ENCODE results near the gene GPR50. TPM values are rescaled to one million over a fixed set of nuclear protein-coding genes. Genes with fewer than 3 reads are reported as not detected.

Gene GPR50
- total RNA-seq, 1 experiment from 2014 or later, result not detected

DNA sequence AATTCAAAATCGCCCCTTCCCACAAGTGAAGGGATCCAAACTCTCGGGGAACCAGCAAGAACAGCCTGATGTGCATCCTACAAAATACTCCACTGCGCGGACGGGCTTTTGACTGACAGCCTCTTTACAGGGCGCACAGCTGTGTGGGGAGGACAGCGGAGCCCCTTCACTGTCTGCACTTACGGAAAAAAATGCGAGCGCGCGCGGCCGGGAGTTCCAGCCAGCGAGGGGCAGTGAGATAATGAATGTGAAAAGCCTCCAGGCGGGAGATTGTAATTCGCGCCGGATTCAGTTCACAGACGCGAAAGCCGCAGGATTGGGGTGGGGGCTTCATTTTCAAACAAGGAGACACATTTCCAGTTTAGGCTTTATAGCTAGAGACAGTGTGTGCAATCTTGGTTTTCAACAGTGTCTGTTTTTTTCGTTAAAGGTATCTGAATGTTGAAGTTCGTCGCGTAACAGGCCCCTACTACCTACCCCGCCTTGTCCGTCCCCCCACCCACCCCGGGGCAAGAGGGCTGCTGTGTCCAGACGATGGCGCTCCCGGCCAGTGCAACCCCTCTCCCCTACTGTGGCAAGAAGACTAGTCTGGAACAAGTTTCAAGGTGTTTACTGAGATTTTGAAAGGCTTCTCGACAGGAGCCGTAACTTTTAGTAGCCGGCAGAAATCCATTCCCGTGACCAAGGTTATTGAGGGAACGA, 1.7 kb upstream of the GPR50 start:
- Histone ChIP-seq H3K36me3 (ENCODE audit: control insufficient read depth, insufficient read depth, low read length) (no peaks in the 10 kb centered on the region), H3K27me3 (replicated peaks; ENCODE audit: control insufficient read depth, insufficient read depth, low read length) (no peaks in the 10 kb centered on the region), H3K4me1 (no peaks in the 10 kb centered on the region), H3K4me3 (ENCODE audit: low read depth, low read length) (no peak overlapping the region), H3K9me3 (no peaks in the 10 kb centered on the region)
- Mint-ChIP-seq H3K27me3 (ENCODE audit: insufficient read depth, unreplicated experiment) (no peaks in the 10 kb centered on the region), H3K4me1 (ENCODE audit: low read depth, unreplicated experiment) (no peaks in the 10 kb centered on the region), H3K36me3 (ENCODE audit: insufficient read depth, unreplicated experiment) (peaks cover 6% of the 10 kb centered on the region), H3K27ac (ENCODE audit: unreplicated experiment) (no peak overlapping the region), H3K9me3 (ENCODE audit: unreplicated experiment) (no peaks in the 10 kb centered on the region), H3K4me3 (ENCODE audit: unreplicated experiment) (no peak overlapping the region)
- ChIA-PET CTCF (no interaction called here), POLR2A (no interaction called here)
- TF ChIP-seq, protein P1, sequence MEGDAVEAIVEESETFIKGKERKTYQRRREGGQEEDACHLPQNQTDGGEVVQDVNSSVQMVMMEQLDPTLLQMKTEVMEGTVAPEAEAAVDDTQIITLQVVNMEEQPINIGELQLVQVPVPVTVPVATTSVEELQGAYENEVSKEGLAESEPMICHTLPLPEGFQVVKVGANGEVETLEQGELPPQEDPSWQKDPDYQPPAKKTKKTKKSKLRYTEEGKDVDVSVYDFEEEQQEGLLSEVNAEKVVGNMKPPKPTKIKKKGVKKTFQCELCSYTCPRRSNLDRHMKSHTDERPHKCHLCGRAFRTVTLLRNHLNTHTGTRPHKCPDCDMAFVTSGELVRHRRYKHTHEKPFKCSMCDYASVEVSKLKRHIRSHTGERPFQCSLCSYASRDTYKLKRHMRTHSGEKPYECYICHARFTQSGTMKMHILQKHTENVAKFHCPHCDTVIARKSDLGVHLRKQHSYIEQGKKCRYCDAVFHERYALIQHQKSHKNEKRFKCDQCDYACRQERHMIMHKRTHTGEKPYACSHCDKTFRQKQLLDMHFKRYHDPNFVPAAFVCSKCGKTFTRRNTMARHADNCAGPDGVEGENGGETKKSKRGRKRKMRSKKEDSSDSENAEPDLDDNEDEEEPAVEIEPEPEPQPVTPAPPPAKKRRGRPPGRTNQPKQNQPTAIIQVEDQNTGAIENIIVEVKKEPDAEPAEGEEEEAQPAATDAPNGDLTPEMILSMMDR (IDR thresholded peaks at IDR 0.05; ENCODE audit: insufficient read depth in 1 of 2, low read depth in 1 of 2, low read length in 1 of 2, severe bottlenecking in 1 of 2, unreplicated experiment in 1 of 2), result no peak
- intact Hi-C loops (cut with micrococcal nuclease; ENCODE audit: unreplicated experiment), result no loop called here
- no TSS peak for BruUV-seq (replicated peaks)
- DNase-seq, result no peak

GRCh38 chrX:151175283-151176062, 911 bp upstream of the GPR50 start:
- no peaks in the 10 kb centered on the region for H3K27me3 ChIP-seq (replicated peaks; ENCODE audit: control insufficient read depth, insufficient read depth, low read length)
- no peaks in the 10 kb centered on the region for H3K4me1 ChIP-seq
- no peak for DNase-seq
- CTCF ChIA-PET, result no interaction called here
- Mint-ChIP-seq H3K36me3 (ENCODE audit: insufficient read depth, unreplicated experiment) (peaks cover 6% of the 10 kb centered on the region), H3K4me1 (ENCODE audit: low read depth, unreplicated experiment) (no peaks in the 10 kb centered on the region), H3K27ac (ENCODE audit: unreplicated experiment) (no peak overlapping the region), H3K9me3 (ENCODE audit: unreplicated experiment) (no peaks in the 10 kb centered on the region), H3K27me3 (ENCODE audit: insufficient read depth, unreplicated experiment) (peaks cover 4% of the 10 kb centered on the region), H3K4me3 (ENCODE audit: unreplicated experiment) (no peak overlapping the region)
- TF ChIP-seq, protein P1 (IDR thresholded peaks at IDR 0.05; ENCODE audit: insufficient read depth in 1 of 2, low read depth in 1 of 2, low read length in 1 of 2, severe bottlenecking in 1 of 2, unreplicated experiment in 1 of 2), result no peak
- intact Hi-C loops (cut with micrococcal nuclease; ENCODE audit: unreplicated experiment), result no loop called here
- no TSS peak for BruUV-seq (replicated peaks)
- no peaks in the 10 kb centered on the region for H3K9me3 ChIP-seq
- H3K36me3 ChIP-seq (ENCODE audit: control insufficient read depth, insufficient read depth, low read length), result no peaks in the 10 kb centered on the region
- no peak overlapping the region for H3K4me3 ChIP-seq (ENCODE audit: low read depth, low read length)
- POLR2A ChIA-PET, result no interaction called here

GRCh38 chrX:151177141-151178027, 1.0 kb downstream of the GPR50 start:
- ChIA-PET CTCF (no interaction called here), POLR2A (no interaction called here)
- no peak for DNase-seq
- no peaks in the 10 kb centered on the region for H3K9me3 Mint-ChIP-seq (ENCODE audit: unreplicated experiment)
- Histone ChIP-seq H3K36me3 (ENCODE audit: control insufficient read depth, insufficient read depth, low read length) (no peaks in the 10 kb centered on the region), H3K27me3 (replicated peaks; ENCODE audit: control insufficient read depth, insufficient read depth, low read length) (no peaks in the 10 kb centered on the region), H3K4me3 (ENCODE audit: low read depth, low read length) (no peak overlapping the region), H3K9me3 (no peaks in the 10 kb centered on the region), H3K4me1 (no peaks in the 10 kb centered on the region)
- no peak overlapping the region for H3K27ac Mint-ChIP-seq (ENCODE audit: unreplicated experiment)
- BruUV-seq (replicated peaks), result no TSS peak
- peaks cover 6% of the 10 kb centered on the region for H3K36me3 Mint-ChIP-seq (ENCODE audit: insufficient read depth, unreplicated experiment)
- H3K4me3 Mint-ChIP-seq (ENCODE audit: unreplicated experiment), result no peak overlapping the region
- intact Hi-C loops (cut with micrococcal nuclease; ENCODE audit: unreplicated experiment), result no loop called here
- H3K27me3 Mint-ChIP-seq (ENCODE audit: insufficient read depth, unreplicated experiment), result peaks cover 9% of the 10 kb centered on the region
- H3K4me1 Mint-ChIP-seq (ENCODE audit: low read depth, unreplicated experiment), result no peaks in the 10 kb centered on the region
- TF ChIP-seq, protein P1 (IDR thresholded peaks at IDR 0.05; ENCODE audit: insufficient read depth in 1 of 2, low read depth in 1 of 2, low read length in 1 of 2, severe bottlenecking in 1 of 2, unreplicated experiment in 1 of 2), result no peak

Measured in Caco-2 (cell line).